Natural killer cell (primary cell): Measurements from ENCODE around the gene KCNE2. TPM values are rescaled to one million over a fixed set of nuclear protein-coding genes. Genes with fewer than 3 reads are reported as not detected.

Source experiments
- ATAC-seq, 3 donors: fragments of 150-1000 bp in 2 of 3; fragments of 200-7000 bp in 1 of 3; cut with Tn5 transposase; 1 replicate in 1 of 3; 2 replicates in 2 of 3; pipeline ENCODE4 v1.10.0; 2021; ENCODE audit warnings: mild to moderate bottlenecking in 2 of 3, moderate library complexity in 2 of 3
- DNase-seq, 2 donors: peaks; one replicate each; pipeline versions ENCODE4 v3.0.0 to v3.0.0-alpha.2; 2013 to 2021; ENCODE audit warnings: mixed read lengths in 1 of 2
- H3K27ac ChIP-seq: one replicate; pipeline ENCODE4 v1.5.1; 2013; ENCODE audit warnings: mild to moderate bottlenecking, low read length
- H3K27me3 ChIP-seq: one replicate; pipeline ENCODE4 v1.6.1; 2013; ENCODE audit warnings: low read length; ENCODE audit not compliant: control insufficient read depth, insufficient read depth
- H3K36me3 ChIP-seq: one replicate; pipeline ENCODE4 v1.6.1; 2013; ENCODE audit warnings: low read length; ENCODE audit not compliant: control insufficient read depth, insufficient read depth
- H3K4me1 ChIP-seq: one replicate; pipeline ENCODE4 v1.6.1; 2013; ENCODE audit warnings: low read length; ENCODE audit not compliant: control insufficient read depth, insufficient read depth
- H3K4me3 ChIP-seq: one replicate; pipeline ENCODE4 v1.5.1; 2013; ENCODE audit warnings: low read length
- H3K9me3 ChIP-seq: one replicate; pipeline ENCODE4 v1.6.1; 2013; ENCODE audit warnings: low read length; ENCODE audit not compliant: control insufficient read depth, insufficient read depth
- H3K27ac Mint-ChIP-seq, 2 donors: one replicate each; pipeline ENCODE4 v1.8.0; 2022; ENCODE audit warnings: mild to moderate bottlenecking in 2 of 2, mixed read lengths in 2 of 2, moderate library complexity in 1 of 2
- H3K27me3 Mint-ChIP-seq, 2 donors: one replicate each; pipeline ENCODE4 v1.8.0; 2022; ENCODE audit warnings: low read depth in 2 of 2, mixed read lengths in 2 of 2
- H3K36me3 Mint-ChIP-seq: one replicate; pipeline ENCODE4 v1.8.0; 2022; ENCODE audit warnings: mixed read lengths
- H3K4me1 Mint-ChIP-seq, 2 donors: one replicate each; pipeline ENCODE4 v1.8.0; 2022; ENCODE audit warnings: mixed read lengths in 2 of 2
- H3K4me3 Mint-ChIP-seq: one replicate; pipeline ENCODE4 v1.8.0; 2022; ENCODE audit warnings: mild to moderate bottlenecking, moderate library complexity, mixed read lengths
- H3K9me3 Mint-ChIP-seq, 2 donors: one replicate each; pipeline ENCODE4 v1.8.0; 2022; ENCODE audit warnings: mixed read lengths in 2 of 2
- WGBS: methylation state at CpG from one replicate; pipeline ENCODE4 v1.1.7; 2013; ENCODE audit warnings: missing lambda C conversion rate; ENCODE audit not compliant: insufficient coverage; 5-methylcytosine and 5-hydroxymethylcytosine counted together
- intact Hi-C: fragments of 100-400 bp; cut with micrococcal nuclease; formaldehyde crosslinking; loops from one replicate; pipeline ENCODE4 v1.14.2; 2022
- total RNA-seq, 4 donors: library from RNA; stranded (reverse); fragments of 120-200 nt in 1 of 4; gene quantifications; one replicate each; pipeline versions ENCODE4 v1.2.3 to v1.2.4, GENCODE V29; 2013 to 2022
- TF ChIP-seq, protein P1 (sequence below): fragments of 200-600 bp; IDR thresholded peaks from one replicate; pipeline ENCODE4 v1.8.0; 2022; ENCODE audit warnings: antibody characterized with exemption

The KCNE2 gene, protein sequence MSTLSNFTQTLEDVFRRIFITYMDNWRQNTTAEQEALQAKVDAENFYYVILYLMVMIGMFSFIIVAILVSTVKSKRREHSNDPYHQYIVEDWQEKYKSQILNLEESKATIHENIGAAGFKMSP
- under 1 TPM in 1 of 3 donors, not detected in 2; 0.60 TPM for total RNA-seq
- total RNA-seq (2013): 0.09 TPM

DNA sequence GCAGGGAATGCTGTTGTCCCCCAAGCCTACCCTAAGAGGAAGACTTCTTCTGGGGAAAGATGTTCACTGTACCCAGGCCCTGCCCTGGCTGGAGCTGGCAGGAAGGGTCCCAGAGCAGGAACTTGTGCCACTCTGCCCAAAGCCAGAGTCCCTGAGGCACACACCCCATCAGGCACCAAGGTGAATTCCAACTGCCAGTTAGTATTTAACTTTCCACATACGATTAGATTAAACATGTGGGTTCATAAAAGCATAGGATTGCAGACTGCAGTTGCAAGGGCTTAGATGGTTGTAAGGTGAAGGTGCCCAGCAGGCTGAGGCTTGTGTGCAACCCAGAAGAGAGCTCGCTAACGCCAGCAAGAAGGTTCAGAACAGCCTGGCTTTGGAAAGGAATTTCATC lies at the start of gene KCNE2:
KCNE2 (plus strand) TSS at position 274 of the 400 bp plus-strand sequence. CDS start 6,473 bp downstream, outside the sequence.
- ATAC-seq (no peak), DNase-seq (no peak)
- H3K36me3 ChIP-seq: no peaks in the 10 kb centered on the region
- H3K27ac ChIP-seq: no peak within 1 kb of the TSS
- Mint-ChIP-seq H3K9me3 (no peaks in the 10 kb centered on the region), H3K36me3 (no peaks in the 10 kb centered on the region), H3K4me3 (no peak within 1 kb of the TSS), H3K27ac (no peak within 1 kb of the TSS), H3K4me1 (peaks cover 6 to 7% of the 10 kb centered on the region in 2 donors), H3K27me3 (peaks cover 8% of the 10 kb centered on the region in 2 donors)
- H3K27me3 ChIP-seq: peaks cover 7% of the 10 kb centered on the region
- 95% methylated on average over 3 of the region's 3 CpGs for WGBS
- H3K9me3 ChIP-seq: no peaks in the 10 kb centered on the region
- no peaks in the 10 kb centered on the region for H3K4me1 ChIP-seq
- intact Hi-C loops: no loop called here
- TF ChIP-seq, protein P1, sequence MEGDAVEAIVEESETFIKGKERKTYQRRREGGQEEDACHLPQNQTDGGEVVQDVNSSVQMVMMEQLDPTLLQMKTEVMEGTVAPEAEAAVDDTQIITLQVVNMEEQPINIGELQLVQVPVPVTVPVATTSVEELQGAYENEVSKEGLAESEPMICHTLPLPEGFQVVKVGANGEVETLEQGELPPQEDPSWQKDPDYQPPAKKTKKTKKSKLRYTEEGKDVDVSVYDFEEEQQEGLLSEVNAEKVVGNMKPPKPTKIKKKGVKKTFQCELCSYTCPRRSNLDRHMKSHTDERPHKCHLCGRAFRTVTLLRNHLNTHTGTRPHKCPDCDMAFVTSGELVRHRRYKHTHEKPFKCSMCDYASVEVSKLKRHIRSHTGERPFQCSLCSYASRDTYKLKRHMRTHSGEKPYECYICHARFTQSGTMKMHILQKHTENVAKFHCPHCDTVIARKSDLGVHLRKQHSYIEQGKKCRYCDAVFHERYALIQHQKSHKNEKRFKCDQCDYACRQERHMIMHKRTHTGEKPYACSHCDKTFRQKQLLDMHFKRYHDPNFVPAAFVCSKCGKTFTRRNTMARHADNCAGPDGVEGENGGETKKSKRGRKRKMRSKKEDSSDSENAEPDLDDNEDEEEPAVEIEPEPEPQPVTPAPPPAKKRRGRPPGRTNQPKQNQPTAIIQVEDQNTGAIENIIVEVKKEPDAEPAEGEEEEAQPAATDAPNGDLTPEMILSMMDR: no peak
- no peak within 1 kb of the TSS for H3K4me3 ChIP-seq

- H3K4me1 Mint-ChIP-seq: no peaks in the 10 kb centered on the region
- H3K27ac ChIP-seq: no peak overlapping the region
- WGBS: 97% methylated on average over 3 of the region's 3 CpGs
- no peaks in the 10 kb centered on the region for H3K9me3 Mint-ChIP-seq
- H3K9me3 ChIP-seq: no peaks in the 10 kb centered on the region
- H3K36me3 ChIP-seq: no peaks in the 10 kb centered on the region
- H3K4me3 ChIP-seq: no peak overlapping the region
- no peak for ATAC-seq
- no peak overlapping the region for H3K4me3 Mint-ChIP-seq
- H3K4me1 ChIP-seq: no peaks in the 10 kb centered on the region
- H3K36me3 Mint-ChIP-seq: no peaks in the 10 kb centered on the region
- H3K27ac Mint-ChIP-seq: no peak overlapping the region
- DNase-seq: no peak
- no peaks in the 10 kb centered on the region for H3K27me3 ChIP-seq
- TF ChIP-seq, protein P1: no peak
- H3K27me3 Mint-ChIP-seq: peaks cover 9 to 25% of the 10 kb centered on the region in 2 donors
- intact Hi-C loops: no loop called here
Observed at GRCh38 chr21:34319585-34319984, 44.2 kb upstream of the KCNE2 start.

DNA sequence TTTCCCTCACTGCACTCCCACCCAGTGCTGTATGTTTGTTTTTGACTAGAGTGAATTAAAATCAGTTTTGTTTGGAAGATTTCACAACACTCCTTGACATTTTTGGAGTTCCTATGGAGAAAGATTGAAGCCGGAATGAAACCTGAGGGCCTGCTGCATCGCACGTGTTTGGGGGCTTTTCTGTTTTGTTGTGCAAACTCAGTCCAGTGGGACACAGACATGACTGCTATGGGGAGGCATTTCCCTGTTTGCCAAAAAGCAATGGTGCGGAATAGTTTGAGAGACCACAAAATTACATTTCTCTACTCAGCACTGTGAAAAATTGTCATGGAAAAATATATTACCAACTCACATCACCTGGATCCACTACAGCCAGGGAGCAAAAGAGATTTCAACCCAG lies 43.8 kb upstream of the KCNE2 start:
- no peak overlapping the region for H3K4me3 Mint-ChIP-seq
- no peaks in the 10 kb centered on the region for H3K9me3 ChIP-seq
- H3K4me3 ChIP-seq: no peak overlapping the region
- H3K36me3 ChIP-seq: no peaks in the 10 kb centered on the region
- 90% methylated on average over 4 of the region's 4 CpGs for WGBS
- no peaks in the 10 kb centered on the region for H3K9me3 Mint-ChIP-seq
- H3K27me3 ChIP-seq: no peaks in the 10 kb centered on the region
- H3K36me3 Mint-ChIP-seq: no peaks in the 10 kb centered on the region
- H3K27me3 Mint-ChIP-seq: peaks cover 9 to 25% of the 10 kb centered on the region in 2 donors
- TF ChIP-seq, protein P1: no peak
- ATAC-seq: no peak
- DNase-seq: no peak
- H3K27ac ChIP-seq: no peak overlapping the region
- H3K4me1 Mint-ChIP-seq: no peaks in the 10 kb centered on the region
- intact Hi-C loops: no loop called here
- H3K27ac Mint-ChIP-seq: no peak overlapping the region
- no peaks in the 10 kb centered on the region for H3K4me1 ChIP-seq

DNA sequence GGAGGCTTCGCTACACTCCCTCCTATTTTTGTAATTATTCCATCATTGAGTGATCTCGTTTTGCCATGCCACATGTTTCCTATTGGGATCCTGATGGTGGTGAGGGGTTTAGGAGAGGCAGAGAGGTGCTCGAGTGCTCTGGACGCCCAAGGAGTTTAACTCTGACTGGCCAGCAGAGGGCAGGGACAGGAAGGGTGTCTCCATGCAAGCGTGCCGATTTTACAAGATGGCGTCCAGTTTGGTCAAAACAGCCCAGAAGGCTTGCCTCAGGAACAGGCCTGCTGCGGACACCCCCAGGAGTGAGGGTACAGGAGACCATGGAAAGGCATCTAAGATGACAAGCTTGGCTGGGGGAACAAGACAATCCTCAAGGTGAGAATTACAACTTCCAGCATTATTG lies 33.8 kb upstream of the KCNE2 start:
- Mint-ChIP-seq H3K9me3 (no peaks in the 10 kb centered on the region), H3K36me3 (no peaks in the 10 kb centered on the region), H3K4me1 (no peaks in the 10 kb centered on the region), H3K27ac (no peak overlapping the region), H3K27me3 (peaks cover 9 to 11% of the 10 kb centered on the region in 2 donors), H3K4me3 (no peak overlapping the region)
- DNase-seq (no peak), ATAC-seq (no peak)
- H3K27me3 ChIP-seq: no peaks in the 10 kb centered on the region
- H3K4me3 ChIP-seq: no peak overlapping the region
- TF ChIP-seq, protein P1: no peak
- intact Hi-C loops: no loop called here
- WGBS: 97% methylated on average over 8 of the region's 8 CpGs
- H3K27ac ChIP-seq: no peak overlapping the region
- no peaks in the 10 kb centered on the region for H3K36me3 ChIP-seq
- H3K4me1 ChIP-seq: no peaks in the 10 kb centered on the region
- H3K9me3 ChIP-seq: no peaks in the 10 kb centered on the region
